HepG2 (cell line): ENCODE data around the gene RPP21.

ENCODE experiments used
- CTCF ChIP-seq: sonication (generic); formaldehyde crosslinking; IDR thresholded peaks from 2 replicates; pipeline ENCODE4 v1.5.0; 2020; ENCODE audit warnings: mild to moderate bottlenecking, missing genetic modification reagents, moderate library complexity
- POLR2A ChIP-seq, 2 experiments: IDR thresholded peaks; 2 replicates each; pipeline ENCODE4 v1.6.1; 2011; ENCODE audit warnings: low read depth in 2 of 2, low read length in 2 of 2, mild to moderate bottlenecking in 1 of 2, moderate library complexity in 1 of 2; ENCODE audit not compliant: insufficient read depth in 1 of 2
- REPIN1 ChIP-seq: sonication (generic); formaldehyde crosslinking; IDR thresholded peaks from 2 replicates; pipeline ENCODE4 v1.8.0; 2022; ENCODE audit warnings: missing genetic modification reagents, low read depth, mild to moderate bottlenecking, borderline replicate concordance
- ZFP1 ChIP-seq: IDR thresholded peaks from 2 replicates; pipeline ENCODE4 v1.6.1; 2016
- ZNF256 ChIP-seq: sonication (generic); formaldehyde crosslinking; conservative IDR thresholded peaks from 2 replicates; pipeline ENCODE4 v1.4.0; 2020; ENCODE audit warnings: missing genetic modification reagents

GRCh38 chr6:30345852-30346251 lies 896 bp downstream of the RPP21 start:
- TF ChIP-seq ZFP1 (CRISPR knock-in tag) (no peak), REPIN1 (CRISPR knock-in tag) (no peak), ZNF256 (CRISPR knock-in tag) (no peak), POLR2A (IDR thresholded peaks at IDR 0.05; ENCODE audit: insufficient read depth in 1 of 2, low read depth in 2 of 2, low read length in 2 of 2) (no peak), CTCF (CRISPR knock-in tag) (no peak)
